Left ventricle myocardium superior (tissue), 1 donor: ENCODE data around the gene ERN1. TPM values are rescaled to one million over a fixed set of nuclear protein-coding genes. Genes with fewer than 3 reads are reported as not detected.

Experiments
- ATAC-seq: fragments of 200-7000 bp; cut with Tn5 transposase; one replicate; pipeline ENCODE4 v1.9.1; 2020; ENCODE audit warnings: mild to moderate bottlenecking, moderate library complexity
- DNase-seq: peaks from one replicate; pipeline ENCODE4 v3.0.0-alpha.2; 2020
- intact Hi-C: fragments of 100-400 bp; cut with micrococcal nuclease; formaldehyde crosslinking; loops from one replicate; pipeline ENCODE4 v1.11.0; 2022
- total RNA-seq: library from RNA; stranded (reverse); fragmentation: NEBNext Ultra II Directional; extraction: Animal tissue kit (Norgen Biotek cat#: 25700); gene quantifications from one replicate; pipeline ENCODE4 v1.2.1, GENCODE V29; 2021
- donor health status: DM: no; HTN: yes; CAD: no; lungs with severe emphysema.

The ERN1 gene
- total RNA-seq, 1 donor from 2014 or later, result 9.0 TPM

DNA sequence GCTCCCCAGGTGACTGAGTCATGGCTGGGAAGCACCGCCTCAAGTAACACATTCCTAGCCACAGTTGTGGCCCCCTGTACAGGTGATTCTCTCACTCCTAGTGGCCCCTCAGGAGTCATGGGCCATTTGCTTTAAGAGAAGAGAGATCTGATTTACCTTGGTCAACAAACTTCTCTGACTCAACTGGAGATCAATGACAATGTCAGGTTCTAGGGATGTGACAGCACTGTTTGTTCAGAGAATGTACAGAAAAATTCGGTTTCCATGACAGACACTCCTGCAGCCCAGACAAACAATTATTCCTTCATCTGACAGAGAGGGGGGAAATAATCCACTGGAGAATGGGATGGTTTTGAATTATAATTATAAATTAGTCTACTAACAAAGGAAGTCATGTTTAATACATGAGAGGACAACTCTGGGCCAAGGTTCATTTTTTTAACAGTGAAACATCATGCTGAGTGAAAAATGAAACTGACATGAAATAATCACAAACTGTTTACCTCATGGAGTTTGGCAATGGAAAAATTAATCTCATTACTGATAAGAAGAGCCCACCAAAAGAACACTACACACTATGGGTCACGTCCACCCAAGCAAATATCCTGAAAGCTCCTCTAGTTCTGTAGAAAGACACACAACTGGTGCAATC lies 9.7 kb downstream of the ERN1 start:
- ATAC-seq, result no peak
- intact Hi-C loops, result no loop called here
- DNase-seq, result no peak

DNA sequence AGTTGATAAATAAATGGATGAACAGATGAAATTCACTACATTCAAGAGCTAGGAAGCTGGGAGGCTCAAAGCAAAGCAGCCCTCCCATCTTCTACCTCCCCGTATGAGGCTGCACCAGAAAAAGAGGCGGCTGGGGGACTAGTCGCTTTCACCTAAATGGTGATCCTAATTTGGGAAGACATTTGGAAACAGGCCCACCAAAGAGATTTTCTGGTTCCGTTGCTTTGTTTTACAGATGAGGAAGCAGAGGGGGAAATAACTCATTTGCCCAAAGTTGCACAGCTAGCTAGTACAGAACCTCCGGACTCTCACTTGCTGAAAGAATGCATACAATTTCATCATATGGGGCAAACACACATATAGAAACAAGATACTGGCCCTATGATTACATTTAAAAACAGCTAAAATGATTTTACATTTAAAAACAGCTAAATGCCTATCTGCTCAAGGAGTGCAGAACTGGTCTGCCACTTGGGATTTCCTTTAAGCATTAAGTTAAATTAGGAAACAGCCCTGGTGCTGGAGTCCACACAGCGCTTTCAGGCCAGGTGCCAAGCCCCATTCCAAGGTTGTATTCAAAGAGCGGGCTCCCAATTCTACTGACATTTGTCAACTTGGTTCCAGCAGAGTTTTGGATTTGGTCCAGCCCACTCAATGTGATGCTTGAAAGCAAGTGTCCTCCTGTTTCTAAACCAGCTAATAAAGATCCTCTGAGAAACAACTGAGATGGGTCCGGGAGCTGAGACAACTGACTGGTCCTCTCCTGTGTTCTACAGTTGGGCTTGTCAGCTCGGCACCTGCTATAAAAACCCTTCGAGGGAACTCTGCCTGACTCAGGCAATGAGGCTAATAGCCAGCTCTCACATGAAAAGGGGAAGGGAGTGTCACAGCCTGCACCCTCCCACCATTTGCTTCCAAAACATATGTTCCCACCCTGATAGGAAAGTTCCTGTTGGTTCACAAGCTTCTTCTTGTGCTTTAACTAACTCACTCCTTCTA lies 11.7 kb downstream of the ERN1 start:
- peak; percentile 64 for DNase-seq
- ATAC-seq, result peak; percentile 82
- intact Hi-C loops, result no loop called here

DNA sequence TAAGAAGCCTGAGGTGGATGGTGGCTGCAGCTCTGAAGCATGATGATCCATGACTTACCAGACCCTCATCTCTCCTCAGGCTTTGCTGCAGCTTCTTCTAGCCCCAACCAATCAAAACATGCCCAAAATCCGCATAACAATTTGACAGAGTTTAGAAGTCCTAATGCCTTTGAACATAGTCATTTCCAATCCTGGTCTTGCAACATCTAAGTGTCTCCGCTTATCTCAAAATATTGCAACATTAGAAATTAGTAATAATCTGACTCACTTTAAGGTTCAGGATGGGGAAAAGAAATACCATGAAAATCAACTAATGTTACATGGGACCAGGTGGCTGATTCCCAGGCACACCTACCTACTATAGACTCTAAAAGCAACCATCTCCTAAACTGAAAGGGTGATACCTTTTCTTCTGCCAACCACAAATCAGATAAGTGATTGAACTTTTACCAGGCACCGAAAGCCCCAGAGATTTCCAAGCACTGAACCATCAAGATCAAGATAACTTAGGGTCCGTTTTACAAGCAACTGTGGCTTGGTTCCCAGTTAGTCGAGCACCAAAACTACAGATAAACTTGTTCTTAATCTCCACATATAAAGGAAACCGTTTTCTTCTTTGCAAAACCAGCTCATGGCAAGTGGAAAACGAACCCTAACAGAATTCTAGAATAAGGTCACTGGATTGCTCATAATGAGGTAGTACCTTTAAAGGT lies 14.0 kb downstream of the ERN1 start:
- intact Hi-C loops, result no loop called here
- no peak for DNase-seq
- ATAC-seq, result peak; percentile 24

DNA sequence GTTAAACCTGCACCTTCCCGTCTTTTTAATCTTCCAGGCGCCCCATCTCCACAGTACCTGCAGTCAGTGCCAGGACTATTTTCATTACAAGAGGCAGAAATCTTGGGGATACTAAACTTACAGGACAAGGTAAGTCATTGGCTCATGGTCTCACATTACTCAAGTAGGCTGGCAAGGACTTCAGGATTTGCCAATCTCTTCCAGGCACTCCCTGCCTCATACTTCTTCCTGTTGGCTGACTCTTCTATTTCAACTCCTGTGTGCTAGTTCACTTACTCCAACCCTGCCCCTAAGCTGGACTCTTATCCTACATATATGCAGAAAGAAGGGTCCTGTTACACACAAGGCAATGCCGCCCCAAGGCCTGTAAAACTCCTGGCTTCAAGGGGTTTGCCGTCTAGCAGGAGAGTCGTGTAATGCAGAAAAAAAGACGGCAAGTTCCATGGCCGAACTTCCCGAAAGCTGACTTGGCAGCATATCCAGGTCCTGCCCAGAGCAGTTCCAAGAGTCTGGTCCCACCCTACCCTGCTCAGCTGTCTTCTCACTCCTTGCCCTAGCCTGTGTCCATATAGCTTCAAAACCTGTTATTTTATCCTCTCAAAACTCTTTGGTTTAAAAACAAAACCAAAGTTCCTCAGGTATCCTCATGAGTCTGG lies 14.8 kb downstream of the ERN1 start:
- intact Hi-C loops, result no loop called here
- ATAC-seq, result peak; percentile 33
- no peak for DNase-seq

DNA sequence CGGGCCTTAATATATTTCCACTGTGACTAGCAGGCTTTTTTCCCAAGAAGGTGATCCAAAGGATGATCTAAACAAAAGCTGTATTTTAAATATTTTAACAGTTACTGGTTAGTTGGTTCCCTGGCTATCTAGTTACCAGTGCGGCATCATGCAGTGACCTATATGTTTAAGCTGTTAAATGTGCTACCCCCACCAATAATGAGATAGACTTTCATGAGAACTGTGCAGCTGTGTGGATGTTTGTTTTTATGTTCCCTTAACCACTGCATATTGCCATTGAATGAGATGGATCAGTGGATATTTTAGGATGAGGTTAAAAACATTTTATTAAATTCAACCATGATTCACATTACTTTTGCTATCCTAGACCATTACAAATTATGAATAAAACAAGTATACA lies 16.9 kb downstream of the ERN1 start:
- no peak for DNase-seq
- no peak for ATAC-seq
- intact Hi-C loops, result no loop called here

DNA sequence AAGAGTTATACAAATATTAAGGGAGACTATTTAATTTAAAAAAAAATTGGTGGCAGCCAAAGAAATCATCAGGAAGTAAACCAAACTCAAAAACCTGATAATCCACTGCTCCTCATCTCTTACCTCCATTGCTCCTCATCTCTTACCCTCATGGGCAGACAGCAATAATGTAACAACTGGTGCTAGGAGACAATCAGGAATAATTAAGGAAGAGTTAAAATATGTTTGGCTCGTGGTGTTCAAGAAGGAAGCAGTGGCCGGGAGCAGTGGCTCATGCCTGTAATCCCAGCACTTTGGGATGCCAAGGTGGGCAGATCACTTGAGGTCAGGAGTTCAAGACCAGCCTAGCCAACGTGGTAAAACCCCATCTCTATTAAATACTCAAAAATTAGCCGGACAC lies 18.1 kb downstream of the ERN1 start:
- intact Hi-C loops, result no loop called here
- ATAC-seq, result no peak
- DNase-seq, result no peak

DNA sequence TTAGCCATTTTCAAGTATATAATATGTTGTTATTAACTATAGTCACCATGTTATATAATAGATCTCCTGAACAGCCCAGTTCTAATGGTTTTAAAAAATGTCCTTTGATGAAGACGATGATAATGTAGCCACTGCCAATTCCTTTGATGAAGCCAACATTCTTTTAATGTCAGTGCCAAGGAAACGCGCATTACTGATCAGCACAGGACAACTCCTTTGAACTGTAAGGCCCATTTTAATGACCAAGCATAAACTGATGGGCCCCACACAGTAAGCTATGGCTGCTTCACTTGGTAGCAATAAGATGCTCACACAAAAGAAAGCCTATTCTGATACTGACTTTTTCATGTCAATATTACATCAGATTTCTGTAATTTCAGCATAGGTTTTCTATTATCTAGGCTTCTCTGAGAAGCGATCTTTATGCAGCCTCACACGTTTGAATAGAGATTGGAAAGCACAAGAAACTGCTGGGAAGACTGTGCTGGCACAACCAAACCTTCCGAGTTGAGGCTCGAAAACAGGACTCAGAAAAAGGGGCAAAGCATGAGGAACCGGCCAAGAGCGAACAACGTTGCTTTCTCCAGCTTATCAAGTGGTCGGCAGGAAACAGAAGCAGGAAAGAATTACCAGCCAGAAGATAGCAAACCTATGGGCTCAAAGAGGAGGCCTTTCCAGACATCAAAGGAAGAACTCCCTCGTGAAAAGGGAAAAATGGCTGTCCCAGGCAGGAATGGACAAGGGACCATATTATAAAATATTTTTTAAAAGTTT lies 19.4 kb downstream of the ERN1 start:
- intact Hi-C loops, result no loop called here
- ATAC-seq, result no peak
- DNase-seq, result no peak

DNA sequence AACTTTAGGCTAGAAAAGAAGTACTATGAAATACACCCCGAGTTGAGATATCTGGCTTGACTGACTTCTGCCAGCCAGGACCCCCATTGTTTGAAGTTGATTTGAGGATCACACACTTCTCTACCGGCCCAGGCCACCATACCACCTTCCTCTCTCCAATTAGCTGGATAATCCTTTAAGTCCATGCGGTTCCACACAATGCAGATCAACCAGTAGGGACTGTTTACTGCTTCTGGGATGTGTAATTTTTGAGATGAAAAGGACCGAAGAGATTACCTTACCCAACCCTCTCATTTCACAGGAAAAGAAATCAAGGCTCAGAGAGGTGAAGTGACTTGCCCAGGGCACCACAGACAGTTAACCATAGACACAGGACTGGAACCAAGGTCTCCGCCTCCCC lies 20.5 kb downstream of the ERN1 start:
- ATAC-seq (no peak), DNase-seq (no peak)
- intact Hi-C loops, result no loop called here

DNA sequence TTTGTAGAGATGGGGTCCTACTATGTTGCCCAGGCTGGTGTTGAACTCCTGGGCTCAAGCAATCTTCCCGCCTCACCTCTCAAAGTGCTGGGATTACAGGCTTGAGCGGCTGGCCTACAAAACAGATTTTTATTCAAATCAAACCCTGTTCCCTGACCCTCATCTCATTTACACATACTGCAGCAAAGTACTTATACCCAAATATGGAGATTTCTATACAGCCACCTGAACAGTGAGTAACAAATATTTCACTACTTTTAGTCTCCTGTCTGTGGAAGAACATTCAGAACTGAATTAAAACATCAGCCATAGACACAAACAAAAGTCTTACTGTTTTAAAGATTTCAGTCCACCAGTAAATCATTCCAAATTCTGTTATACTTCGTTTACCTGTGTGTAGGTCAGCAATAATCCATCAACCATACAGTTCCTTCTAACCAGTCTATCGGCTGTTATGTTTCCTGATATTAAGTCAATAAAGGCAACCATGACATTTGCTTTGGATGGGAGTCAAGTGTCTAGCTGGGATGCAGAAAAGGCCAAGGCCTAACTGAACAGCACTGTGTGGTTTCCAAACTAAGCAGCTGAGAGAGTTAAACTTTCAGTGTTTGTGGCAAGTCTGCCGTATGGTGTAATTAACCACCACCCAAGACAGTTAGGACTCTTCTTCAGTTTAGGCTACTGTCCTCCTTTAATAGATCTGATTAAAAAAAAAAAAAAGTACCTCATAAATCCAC lies 22.3 kb downstream of the ERN1 start:
- ATAC-seq, result no peak
- intact Hi-C loops, result no loop called here

DNA sequence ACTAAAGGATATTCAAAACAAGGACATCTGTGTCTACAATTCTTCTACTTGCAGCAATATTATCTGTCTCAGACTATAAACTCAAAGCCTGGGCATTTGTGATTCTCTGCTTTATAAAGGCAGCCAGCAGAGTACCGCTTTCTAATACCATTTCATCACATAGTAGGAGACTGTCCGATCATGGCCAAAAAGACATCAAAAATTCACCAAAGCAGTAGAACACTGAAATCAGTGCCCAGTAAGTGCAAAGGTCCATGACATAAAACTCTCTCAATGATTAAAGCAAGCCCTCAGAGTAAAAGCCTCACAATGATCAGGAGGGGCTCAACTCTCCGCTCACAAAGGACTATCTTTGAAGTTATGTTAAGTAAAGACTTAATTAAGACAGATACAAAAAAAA lies 23.0 kb downstream of the ERN1 start:
- ATAC-seq (no peak), DNase-seq (no peak)
- intact Hi-C loops, result no loop called here

More for the DNA sequence above, 22.3 kb downstream of the ERN1 start:
- no peak for DNase-seq

DNA sequence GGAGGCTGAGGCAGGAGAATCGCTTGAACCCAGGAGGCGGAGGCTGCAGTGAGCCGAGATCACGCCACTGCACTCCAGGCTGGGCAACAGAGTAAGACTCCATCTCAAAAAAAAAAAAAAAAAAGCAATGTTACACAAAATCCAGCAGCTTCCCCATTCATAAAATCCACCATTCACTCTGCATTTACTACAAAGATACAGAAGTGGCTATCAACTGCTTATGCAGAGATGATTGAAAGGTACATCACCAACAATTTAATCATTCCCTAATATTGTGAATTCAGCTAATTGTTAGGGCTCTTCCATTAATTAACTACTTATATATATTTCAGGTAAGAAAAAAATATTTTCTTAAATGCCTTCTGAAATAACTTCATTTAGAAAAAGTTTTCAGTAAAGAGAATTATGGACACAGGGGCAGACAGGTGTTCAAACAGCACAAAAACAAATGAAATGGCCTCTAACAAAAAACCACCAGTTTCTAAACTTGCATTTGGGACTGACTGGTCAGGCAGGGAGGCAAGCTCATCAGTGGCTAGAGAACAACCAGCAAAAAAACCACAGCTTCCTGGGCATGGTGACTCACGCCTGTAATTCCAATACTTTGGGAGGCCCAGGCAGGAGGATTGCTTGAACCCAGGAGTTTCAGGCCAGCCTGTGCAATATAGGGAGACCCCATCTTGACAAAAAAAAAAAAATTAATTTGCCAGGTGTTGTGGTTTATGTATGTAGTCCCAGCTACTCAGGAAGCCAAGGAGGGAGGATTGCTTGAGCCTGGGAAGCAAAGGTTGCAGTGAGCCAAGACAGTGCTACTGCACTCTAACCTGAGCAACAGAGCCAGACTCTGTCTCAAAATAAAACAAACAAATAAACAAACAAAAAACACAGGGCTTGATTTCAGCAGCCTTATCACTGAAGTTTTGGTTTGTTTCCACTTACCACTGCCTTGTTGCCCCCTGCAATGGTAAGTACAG lies 26.3 kb downstream of the ERN1 start:
- intact Hi-C loops, result no loop called here
- ATAC-seq (no peak), DNase-seq (no peak)

DNA sequence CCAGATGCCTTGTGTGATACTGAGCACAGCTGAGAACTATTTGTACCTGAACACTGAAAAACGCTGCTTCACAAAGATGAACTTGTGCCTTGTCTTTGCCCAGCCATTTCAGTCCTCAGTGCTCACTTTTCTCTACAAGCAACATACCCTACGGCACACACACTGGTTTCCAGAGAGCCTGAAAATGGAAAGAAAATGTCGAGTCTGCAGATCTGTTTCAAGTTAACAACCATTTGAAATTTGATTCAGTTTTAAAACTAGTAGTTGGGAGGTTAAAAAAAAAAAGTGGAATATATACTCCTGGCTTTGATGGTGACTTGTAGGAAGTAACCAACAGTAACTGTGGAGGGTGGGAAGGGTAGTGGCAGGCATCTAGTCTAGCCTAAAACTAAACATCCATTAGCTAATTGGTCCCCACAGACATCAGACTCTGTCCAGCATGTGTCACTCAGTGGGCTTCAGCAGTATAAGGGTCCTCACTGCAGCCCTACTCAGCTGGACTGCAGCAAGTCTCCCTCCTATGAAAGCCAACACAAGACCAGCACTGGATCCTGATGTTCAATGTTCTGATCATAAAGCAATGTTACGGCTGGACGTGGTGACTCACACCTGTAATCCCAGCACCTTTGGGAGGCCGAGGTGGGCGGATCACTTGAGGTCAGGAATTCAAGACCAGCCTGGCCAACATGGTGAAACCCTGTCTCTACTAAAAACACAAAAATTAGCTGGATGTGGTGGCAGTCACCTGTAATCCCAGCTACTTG lies 27.1 kb downstream of the ERN1 start:
- ATAC-seq (no peak), DNase-seq (no peak)
- intact Hi-C loops, result no loop called here

DNA sequence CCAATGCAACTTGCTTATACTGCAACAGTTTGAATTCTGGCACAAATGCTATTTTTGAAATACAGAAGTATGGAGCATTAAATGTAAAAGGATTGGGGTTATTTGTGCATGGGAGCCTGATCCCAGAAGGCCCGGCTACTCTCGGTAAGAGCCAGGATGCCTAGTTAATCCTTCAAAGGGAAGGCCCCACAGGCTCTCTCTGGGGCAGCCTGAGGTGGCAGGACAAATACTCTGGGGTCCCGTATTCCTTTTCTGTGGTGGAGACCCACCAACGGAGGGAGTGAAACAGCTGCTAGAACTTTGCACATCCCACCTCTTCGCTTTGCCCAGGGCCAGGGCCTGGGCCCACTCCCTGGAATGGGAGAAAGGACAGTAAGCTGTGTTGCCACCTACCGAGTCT lies 30.4 kb downstream of the ERN1 start:
- intact Hi-C loops, result no loop called here
- ATAC-seq (no peak), DNase-seq (no peak)

DNA sequence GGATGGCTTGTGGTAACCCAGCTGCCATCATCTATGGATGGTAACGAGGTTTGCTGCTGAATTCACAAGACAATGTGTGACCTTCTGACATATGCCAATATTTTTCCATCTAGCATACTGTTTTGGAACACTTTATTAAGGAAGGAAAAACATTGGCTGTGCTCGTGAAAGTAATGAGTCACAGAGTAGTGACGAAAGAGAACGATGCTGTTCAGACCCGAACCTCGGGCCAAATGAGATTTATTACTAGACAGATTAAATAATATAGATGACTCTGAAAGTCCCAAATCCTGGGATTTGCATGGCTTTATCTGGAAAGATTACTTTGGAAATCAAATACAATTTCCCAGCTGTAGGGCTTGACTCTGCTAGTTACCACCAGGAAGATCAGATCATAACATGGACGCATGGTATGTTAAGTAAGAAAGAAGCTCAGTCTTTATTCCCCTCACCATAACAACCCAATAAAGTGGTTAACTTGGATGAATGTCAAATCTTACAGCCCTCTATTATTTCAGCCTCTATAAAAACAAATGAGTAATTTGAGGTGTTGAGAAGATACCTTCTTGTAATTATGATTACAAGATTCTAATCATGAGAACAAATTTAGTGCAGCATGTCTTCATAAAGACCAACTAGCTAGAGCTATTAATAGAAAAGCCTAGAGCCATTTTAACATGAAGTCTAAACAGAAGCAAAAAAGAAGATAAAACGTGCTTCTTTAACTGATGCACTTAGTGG lies 32.6 kb downstream of the ERN1 start:
- intact Hi-C loops, result no loop called here
- DNase-seq (no peak), ATAC-seq (peak; percentile 32)

DNA sequence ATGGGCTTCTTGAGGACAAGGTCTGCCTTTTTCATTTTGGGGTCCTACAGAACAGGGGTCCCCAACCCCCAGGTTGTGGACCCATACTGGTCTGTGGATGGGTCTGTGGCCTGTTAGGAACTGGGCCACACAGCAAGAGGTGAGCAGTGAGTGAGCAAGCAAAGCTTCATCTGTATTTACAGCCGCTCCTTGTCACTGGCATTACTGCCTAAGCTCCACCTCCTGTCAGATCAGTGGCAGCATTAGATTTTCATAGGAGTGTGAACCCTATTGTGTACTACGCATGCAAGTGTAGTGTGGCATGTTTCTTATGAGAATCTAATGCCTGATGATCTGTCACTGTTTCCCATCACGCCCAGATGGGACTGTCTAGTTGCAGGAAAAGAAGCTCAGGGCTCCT lies 33.9 kb downstream of the ERN1 start:
- no peak for ATAC-seq
- intact Hi-C loops, result no loop called here
- no peak for DNase-seq
